Panc1 (cell line): ENCODE measurements around the gene TAF9B. TPM values are rescaled to one million over a fixed set of nuclear protein-coding genes. Genes with fewer than 3 reads are reported as not detected.
"Not testable (repeated sequence)": the region's sequence is repeated elsewhere in the genome, so short reads cannot be mapped to it uniquely, and the experiment has no call there.

Source experiments
- ATAC-seq: fragments of 200-7000 bp; cut with Tn5 transposase; 2 replicates; pipeline ENCODE4 v1.9.1; 2020; ENCODE audit warnings: mild to moderate bottlenecking, moderate library complexity
- BruUV-seq: library from RNA; stranded (reverse); fragments of 400-500 nt; replicated peaks from 2 replicates; lab custom pipeline; 2021; lab: Mats Ljungman, UMichigan
- CTCF ChIA-PET: fragments of 300-600 bp; sonication (Branson Sonifier 250); formaldehyde crosslinking; loops from one replicate; lab custom pipeline; 2022; ENCODE audit warnings: antibody characterized with exemption; lab: Charles Lee
- POLR2A ChIA-PET: fragments of 300-600 bp; sonication (Branson Sonifier 250); formaldehyde crosslinking; loops from one replicate; lab custom pipeline; 2022; ENCODE audit warnings: antibody characterized with exemption; lab: Charles Lee
- DNase-seq: peaks from one replicate; pipeline ENCODE4 v3.0.0-alpha.2; 2010; ENCODE audit warnings: low read depth, low spot score
- H3K27ac ChIP-seq: 2 replicates; pipeline ENCODE4 v1.5.1; 2011; ENCODE audit warnings: mild to moderate bottlenecking, low read length, inconsistent platforms
- H3K27me3 ChIP-seq: fragments of 200-500 bp; sonication (Bioruptor generic); 2 replicates; pipeline ENCODE4 v1.6.0; 2014; ENCODE audit warnings: low read length, inconsistent platforms; ENCODE audit not compliant: control insufficient read depth, insufficient read depth
- H3K36me3 ChIP-seq: fragments of 200-500 bp; sonication (Bioruptor generic); 2 replicates; pipeline ENCODE4 v1.5.1; 2014; ENCODE audit warnings: inconsistent platforms, mild to moderate bottlenecking, low read length, moderate library complexity; ENCODE audit not compliant: control insufficient read depth, insufficient read depth
- H3K4me1 ChIP-seq: 2 replicates; pipeline ENCODE4 v1.5.1; 2011; ENCODE audit warnings: inconsistent platforms, mild to moderate bottlenecking, low read length, moderate library complexity; ENCODE audit not compliant: control insufficient read depth, insufficient read depth
- H3K4me3 ChIP-seq, 2 experiments: 2 replicates each; pipeline ENCODE4 v1.5.1; 2011 to 2012; ENCODE audit warnings: low read depth in 2 of 2, low read length in 2 of 2, mild to moderate bottlenecking in 2 of 2, inconsistent platforms in 1 of 2, moderate library complexity in 1 of 2
- H3K9me3 ChIP-seq: fragments of 200-500 bp; sonication (Bioruptor generic); 2 replicates; pipeline ENCODE4 v1.5.1; 2014; ENCODE audit warnings: low read depth, mild to moderate bottlenecking, inconsistent platforms, low read length, moderate library complexity; ENCODE audit not compliant: control insufficient read depth, insufficient read depth
- POLR2AphosphoS5 ChIP-seq: IDR thresholded peaks from 2 replicates; pipeline ENCODE4 v1.6.1; 2012; ENCODE audit warnings: mild to moderate bottlenecking, low read depth, low read length, moderate library complexity
- REST ChIP-seq, 2 experiments: IDR thresholded peaks; 2 replicates each; pipeline ENCODE4 v1.6.1; 2011 to 2012; ENCODE audit warnings: low read depth in 2 of 2, control low read depth in 1 of 2, low read length in 1 of 2, mild to moderate bottlenecking in 1 of 2, moderate library complexity in 1 of 2; ENCODE audit not compliant: insufficient read depth in 1 of 2
- SIN3A ChIP-seq: IDR thresholded peaks from 2 replicates; pipeline ENCODE4 v1.6.1; 2012; ENCODE audit warnings: low read depth, mild to moderate bottlenecking, low read length, moderate library complexity, borderline replicate concordance; ENCODE audit not compliant: insufficient read depth
- TCF7L2 ChIP-seq: IDR thresholded peaks from 2 replicates; pipeline ENCODE4 v1.6.1; 2011; ENCODE audit warnings: mild to moderate bottlenecking, low read depth, low read length, inconsistent platforms
- in situ Hi-C: cut with HindIII; loops from 2 replicates; pipeline ENCODE4 v1.10.0; 2016; ENCODE audit warnings: low sequenced_read_pairs, low pct_unique_long_range_greater_than_20kb
- intact Hi-C: fragments of 100-400 bp; cut with micrococcal nuclease; formaldehyde crosslinking; loops from one replicate; pipeline ENCODE4 v1.10.0; 2022; ENCODE audit not compliant: unreplicated experiment
- total RNA-seq: library from RNA; stranded (reverse); gene quantifications from one replicate; pipeline ENCODE4 v1.2.1, GENCODE V29; 2021; ENCODE audit not compliant: unreplicated experiment
- TF ChIP-seq, protein P1 (sequence below): fragments of 450-650 bp; IDR thresholded peaks from 2 replicates; pipeline ENCODE4 v1.5.1; 2017; ENCODE audit warnings: mild to moderate bottlenecking

TAF9B gene
- total RNA-seq, 1 experiment from 2014 or later = 33.6 TPM

- ATAC-seq (no peak), DNase-seq (no peak)
- TF ChIP-seq, protein P1, sequence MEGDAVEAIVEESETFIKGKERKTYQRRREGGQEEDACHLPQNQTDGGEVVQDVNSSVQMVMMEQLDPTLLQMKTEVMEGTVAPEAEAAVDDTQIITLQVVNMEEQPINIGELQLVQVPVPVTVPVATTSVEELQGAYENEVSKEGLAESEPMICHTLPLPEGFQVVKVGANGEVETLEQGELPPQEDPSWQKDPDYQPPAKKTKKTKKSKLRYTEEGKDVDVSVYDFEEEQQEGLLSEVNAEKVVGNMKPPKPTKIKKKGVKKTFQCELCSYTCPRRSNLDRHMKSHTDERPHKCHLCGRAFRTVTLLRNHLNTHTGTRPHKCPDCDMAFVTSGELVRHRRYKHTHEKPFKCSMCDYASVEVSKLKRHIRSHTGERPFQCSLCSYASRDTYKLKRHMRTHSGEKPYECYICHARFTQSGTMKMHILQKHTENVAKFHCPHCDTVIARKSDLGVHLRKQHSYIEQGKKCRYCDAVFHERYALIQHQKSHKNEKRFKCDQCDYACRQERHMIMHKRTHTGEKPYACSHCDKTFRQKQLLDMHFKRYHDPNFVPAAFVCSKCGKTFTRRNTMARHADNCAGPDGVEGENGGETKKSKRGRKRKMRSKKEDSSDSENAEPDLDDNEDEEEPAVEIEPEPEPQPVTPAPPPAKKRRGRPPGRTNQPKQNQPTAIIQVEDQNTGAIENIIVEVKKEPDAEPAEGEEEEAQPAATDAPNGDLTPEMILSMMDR = no peak
- TF ChIP-seq REST (IDR thresholded peaks at IDR 0.05; ENCODE audit: insufficient read depth in 1 of 2, low read depth in 2 of 2, low read length in 1 of 2) = no peak
- TF ChIP-seq TCF7L2 = no peak
- TF ChIP-seq SIN3A = no peak
- TF ChIP-seq POLR2AphosphoS5 = no peak
- POLR2A ChIA-PET = no interaction called here
- Histone ChIP-seq H3K9me3 (no peaks in the 10 kb centered on the region), H3K36me3 (peaks cover 31% of the 10 kb centered on the region; the same call in 1 of the 2 replicates), H3K27me3 (no peaks in the 10 kb centered on the region), H3K4me1 (no peaks in the 10 kb centered on the region), H3K4me3 (no peak overlapping the region), H3K27ac (no peak overlapping the region)
- in situ Hi-C loops (no loop called here), intact Hi-C loops (no loop called here)
- BruUV-seq = no TSS peak
- CTCF ChIA-PET = no interaction called here
These were observed 9.7 kb downstream of the TAF9B start for GRCh38 chrX:78129714-78130113.

GRCh38 chrX:78125781-78126180 is 13.7 kb downstream of the TAF9B start:
- CTCF ChIA-PET, DNase-seq, H3K4me1 ChIP-seq, POLR2A ChIA-PET, ATAC-seq, H3K27me3 ChIP-seq, in situ Hi-C loops, BruUV-seq, H3K9me3 ChIP-seq, H3K27ac ChIP-seq, H3K4me3 ChIP-seq, intact Hi-C loops: not testable (repeated sequence)
- peaks cover 51% of the 10 kb centered on the region for H3K36me3 ChIP-seq

DNA sequence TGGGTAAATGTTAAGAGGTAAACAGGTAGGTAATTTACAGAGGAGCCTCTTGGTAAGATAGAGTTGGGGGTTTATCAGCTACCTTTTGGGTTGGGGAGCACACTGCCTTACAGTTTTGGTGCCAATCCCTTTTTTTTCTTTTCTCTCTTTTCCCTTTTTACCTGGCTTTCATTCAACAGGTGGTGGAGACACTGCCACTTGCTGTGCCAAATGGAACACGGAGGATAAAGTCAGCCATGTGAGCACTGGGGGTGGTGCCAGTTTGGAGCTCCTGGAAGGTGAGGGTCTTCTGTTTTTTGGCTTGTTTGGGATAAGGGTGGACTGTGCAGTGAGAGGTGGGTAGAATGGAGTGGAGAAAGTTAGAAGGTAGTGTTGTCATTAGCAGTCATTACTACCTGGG is 14.3 kb downstream of the TAF9B start:
- ChIA-PET CTCF (no interaction called here), POLR2A (interaction anchor here (0.6 kb wide), 1 partner anchor 10 kb away, joined by 7 read pairs; no protein-coding TSS in a partner anchor)
- H3K4me1 ChIP-seq = no peaks in the 10 kb centered on the region
- ATAC-seq = no peak
- in situ Hi-C loops (no loop called here), intact Hi-C loops (no loop called here)
- H3K27ac ChIP-seq = no peak overlapping the region
- no peak overlapping the region for H3K4me3 ChIP-seq
- TF ChIP-seq, protein P1 = no peak
- no peak for TF ChIP-seq TCF7L2
- no peak for TF ChIP-seq REST (IDR thresholded peaks at IDR 0.05; ENCODE audit: insufficient read depth in 1 of 2, low read depth in 2 of 2, low read length in 1 of 2)
- no peak for TF ChIP-seq POLR2AphosphoS5
- TF ChIP-seq SIN3A = no peak
- no TSS peak for BruUV-seq
- no peaks in the 10 kb centered on the region for H3K27me3 ChIP-seq
- DNase-seq = no peak
- H3K36me3 ChIP-seq = peaks cover 55% of the 10 kb centered on the region
- H3K9me3 ChIP-seq = no peaks in the 10 kb centered on the region
